CD4-positive, alpha-beta T cell (primary cell): ENCODE results near the gene ZCCHC9. TPM values are rescaled to one million over a fixed set of nuclear protein-coding genes. Genes with fewer than 3 reads are reported as not detected.

Experiments used
- ATAC-seq: fragments of 200-7000 bp; cut with Tn5 transposase; one replicate; pipeline ENCODE4 v1.10.0; 2022; ENCODE audit warnings: mild to moderate bottlenecking; ENCODE audit not compliant: poor library complexity
- CTCF ChIA-PET: fragments of 350-600 bp; sonication (Branson Sonifier 250); formaldehyde crosslinking; loops from one replicate; lab custom pipeline; 2021; ENCODE audit warnings: antibody characterized with exemption, inconsistent platforms; lab: Charles Lee
- POLR2A ChIA-PET: fragments of 350-600 bp; sonication (Branson Sonifier 250); formaldehyde crosslinking; loops from one replicate; lab custom pipeline; 2021; ENCODE audit warnings: antibody characterized with exemption, inconsistent platforms; lab: Charles Lee
- DNase-seq, 14 experiments: peaks; one replicate each; pipeline ENCODE4 v3.0.0-alpha.2; 2013 to 2020; ENCODE audit warnings: mixed read lengths in 2 of 14
- H3K27ac ChIP-seq, 2 donors: one replicate each; pipeline versions ENCODE4 v1.5.1 to v1.7.0; 2013; ENCODE audit warnings: low read length in 2 of 2, low read depth in 1 of 2, mild to moderate bottlenecking in 1 of 2
- H3K27me3 ChIP-seq, 2 experiments: 1 replicate in 1 of 2; 2 replicates in 1 of 2; pipeline versions ENCODE4 v1.6.1 to v1.7.0; 2013; ENCODE audit warnings: low read length in 2 of 2, control low read depth in 1 of 2, mild to moderate bottlenecking in 1 of 2, moderate library complexity in 1 of 2; ENCODE audit not compliant: insufficient read depth in 2 of 2, control insufficient read depth in 1 of 2
- H3K36me3 ChIP-seq: one replicate; pipeline ENCODE4 v1.6.1; 2013; ENCODE audit warnings: low read length, control low read depth; ENCODE audit not compliant: insufficient read depth
- H3K4me1 ChIP-seq: one replicate; pipeline ENCODE4 v1.6.1; 2013; ENCODE audit warnings: low read length, control low read depth; ENCODE audit not compliant: insufficient read depth
- H3K4me3 ChIP-seq: one replicate; pipeline ENCODE4 v1.5.1; 2013; ENCODE audit warnings: mild to moderate bottlenecking, low read length, moderate library complexity
- H3K9me3 ChIP-seq, 2 experiments: 1 replicate in 1 of 2; 2 replicates in 1 of 2; pipeline versions ENCODE4 v1.6.1 to v1.7.0; 2013; ENCODE audit warnings: low read length in 2 of 2, mild to moderate bottlenecking in 2 of 2, control low read depth in 1 of 2, moderate library complexity in 1 of 2; ENCODE audit not compliant: control insufficient read depth in 1 of 2, insufficient read depth in 1 of 2
- H3K27ac Mint-ChIP-seq: one replicate; pipeline ENCODE4 v1.8.0; 2020; ENCODE audit warnings: mixed read lengths
- H3K27me3 Mint-ChIP-seq: one replicate; pipeline ENCODE4 v1.8.0; 2021; ENCODE audit warnings: mixed read lengths
- H3K36me3 Mint-ChIP-seq: one replicate; pipeline ENCODE4 v1.8.0; 2021; ENCODE audit warnings: low read depth, mixed read lengths
- H3K4me1 Mint-ChIP-seq: one replicate; pipeline ENCODE4 v1.8.0; 2021; ENCODE audit warnings: low read depth, mixed read lengths
- H3K4me3 Mint-ChIP-seq: one replicate; pipeline ENCODE4 v1.8.0; 2020; ENCODE audit warnings: mild to moderate bottlenecking, mixed read lengths
- H3K9me3 Mint-ChIP-seq: one replicate; pipeline ENCODE4 v1.8.0; 2020; ENCODE audit warnings: mixed read lengths
- intact Hi-C, 2 experiments: fragments of 100-400 bp; cut with DNase I in 1 of 2; cut with micrococcal nuclease in 1 of 2; formaldehyde crosslinking; loops; one replicate each; pipeline versions ENCODE4 v1.15.1 to v1.9.0; 2023 to 2025; cut with DNase I, micrococcal nuclease
- total RNA-seq, 174 experiments: library from RNA in 2 of 174; stranded (reverse) in 2 of 174; gene quantifications; one replicate each; pipeline ENCODE4 v1.2.3 and lab custom pipeline; 2021 to 2026
- TF ChIP-seq, protein P1 (sequence below): fragments of 200-600 bp; IDR thresholded peaks from one replicate; pipeline ENCODE4 v1.8.0; 2022; ENCODE audit warnings: antibody characterized with exemption, mild to moderate bottlenecking

Gene ZCCHC9
- total RNA-seq, 2 experiments from 2014 or later, result 16.3 to 17.3 TPM

DNA sequence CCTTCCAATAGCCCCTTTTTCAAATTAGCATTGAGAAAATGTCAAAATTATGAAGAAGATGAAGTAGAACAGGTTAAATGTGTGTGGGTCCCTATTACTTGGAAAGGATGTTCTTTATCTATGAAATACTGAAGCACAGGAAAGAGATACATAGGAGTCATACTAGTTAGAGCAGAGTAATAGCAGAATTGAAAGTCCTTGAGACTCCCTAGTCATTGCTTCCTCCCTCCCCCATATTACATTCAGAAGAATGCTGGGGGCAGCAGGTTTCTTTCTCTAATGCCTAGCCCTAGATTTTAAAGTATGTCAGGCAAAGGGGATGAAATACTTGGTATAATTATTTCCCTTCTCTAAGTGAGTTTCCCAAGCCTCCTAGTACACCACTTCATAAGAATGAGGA, 4.4 kb downstream of the ZCCHC9 start:
- DNase-seq (no peak), ATAC-seq (no peak)
- Mint-ChIP-seq H3K27me3 (no peaks in the 10 kb centered on the region), H3K27ac (no peak overlapping the region), H3K9me3 (no peaks in the 10 kb centered on the region), H3K4me3 (no peak overlapping the region), H3K4me1 (peaks cover 30% of the 10 kb centered on the region), H3K36me3 (peaks cover 47% of the 10 kb centered on the region)
- peaks cover 14% of the 10 kb centered on the region for H3K4me1 ChIP-seq
- no peaks in the 10 kb centered on the region for H3K27me3 ChIP-seq
- no peak overlapping the region for H3K4me3 ChIP-seq
- intact Hi-C loops, result loop anchor here (10.0 kb wide), 5 partner anchors 549 to 1791 kb away; partner anchors contain the start of genes ATG10 (in 1 of the 2), HOMER1 (in 1 of the 2) and ZFYVE16 (in 1 of the 2)
- POLR2A ChIA-PET, result no interaction called here
- H3K27ac ChIP-seq, result no peak overlapping the region
- H3K36me3 ChIP-seq, result peaks cover 24% of the 10 kb centered on the region
- CTCF ChIA-PET, result no interaction called here
- H3K9me3 ChIP-seq, result no peaks in the 10 kb centered on the region
- TF ChIP-seq, protein P1, sequence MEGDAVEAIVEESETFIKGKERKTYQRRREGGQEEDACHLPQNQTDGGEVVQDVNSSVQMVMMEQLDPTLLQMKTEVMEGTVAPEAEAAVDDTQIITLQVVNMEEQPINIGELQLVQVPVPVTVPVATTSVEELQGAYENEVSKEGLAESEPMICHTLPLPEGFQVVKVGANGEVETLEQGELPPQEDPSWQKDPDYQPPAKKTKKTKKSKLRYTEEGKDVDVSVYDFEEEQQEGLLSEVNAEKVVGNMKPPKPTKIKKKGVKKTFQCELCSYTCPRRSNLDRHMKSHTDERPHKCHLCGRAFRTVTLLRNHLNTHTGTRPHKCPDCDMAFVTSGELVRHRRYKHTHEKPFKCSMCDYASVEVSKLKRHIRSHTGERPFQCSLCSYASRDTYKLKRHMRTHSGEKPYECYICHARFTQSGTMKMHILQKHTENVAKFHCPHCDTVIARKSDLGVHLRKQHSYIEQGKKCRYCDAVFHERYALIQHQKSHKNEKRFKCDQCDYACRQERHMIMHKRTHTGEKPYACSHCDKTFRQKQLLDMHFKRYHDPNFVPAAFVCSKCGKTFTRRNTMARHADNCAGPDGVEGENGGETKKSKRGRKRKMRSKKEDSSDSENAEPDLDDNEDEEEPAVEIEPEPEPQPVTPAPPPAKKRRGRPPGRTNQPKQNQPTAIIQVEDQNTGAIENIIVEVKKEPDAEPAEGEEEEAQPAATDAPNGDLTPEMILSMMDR, result no peak

DNA sequence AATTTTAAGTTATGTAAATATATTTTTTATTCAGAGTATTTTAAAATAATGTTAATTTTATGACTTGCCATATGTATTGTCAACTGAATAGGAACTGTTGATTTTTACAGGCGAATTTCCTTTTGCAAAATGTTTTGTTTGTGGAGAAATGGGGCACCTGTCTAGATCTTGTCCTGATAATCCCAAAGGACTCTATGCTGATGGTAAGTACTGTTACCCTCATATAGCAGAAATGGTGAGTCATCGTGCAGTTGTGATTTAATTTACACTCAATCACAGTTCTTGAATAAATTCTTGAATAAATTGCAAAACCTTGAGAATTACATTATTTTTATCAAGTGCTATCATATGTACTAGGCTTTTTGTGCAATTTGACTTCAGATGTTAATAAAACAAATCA, 7.4 kb downstream of the ZCCHC9 start:
- Histone ChIP-seq H3K9me3 (no peaks in the 10 kb centered on the region), H3K36me3 (peaks cover 47% of the 10 kb centered on the region), H3K4me1 (no peaks in the 10 kb centered on the region), H3K27me3 (no peaks in the 10 kb centered on the region), H3K27ac (no peak overlapping the region), H3K4me3 (no peak overlapping the region)
- TF ChIP-seq, protein P1, result no peak
- ATAC-seq, result no peak
- no peak overlapping the region for H3K27ac Mint-ChIP-seq
- H3K27me3 Mint-ChIP-seq, result no peaks in the 10 kb centered on the region
- H3K4me1 Mint-ChIP-seq, result peaks cover 10% of the 10 kb centered on the region
- H3K36me3 Mint-ChIP-seq, result peaks cover 69% of the 10 kb centered on the region
- intact Hi-C loops, result loop anchor here (10.0 kb wide), 5 partner anchors 546 to 1794 kb away; partner anchors contain the start of genes ATG10 (in 1 of the 2), HOMER1 (in 1 of the 2) and ZFYVE16 (in 1 of the 2)
- H3K4me3 Mint-ChIP-seq, result no peak overlapping the region
- ChIA-PET POLR2A (no interaction called here), CTCF (interaction anchor here (1.4 to 1.9 kb wide), 2 partner anchors 8 to 10 kb away, joined by 4 read pairs; partner anchors contain the start of gene ZCCHC9)
- DNase-seq, result no peak
- no peaks in the 10 kb centered on the region for H3K9me3 Mint-ChIP-seq

GRCh38 chr5:81310402-81311063, 9.1 kb downstream of the ZCCHC9 start:
- ChIA-PET POLR2A (no interaction called here), CTCF (interaction anchor here (1.9 kb wide), 1 partner anchor 9 kb away, joined by 4 read pairs; the partner anchor contains the start of gene ZCCHC9)
- H3K4me3 Mint-ChIP-seq, result no peak overlapping the region
- ATAC-seq (no peak), DNase-seq (no peak)
- intact Hi-C loops, result no loop called here
- Histone ChIP-seq H3K36me3 (peaks cover 41% of the 10 kb centered on the region), H3K9me3 (no peaks in the 10 kb centered on the region), H3K4me3 (no peak overlapping the region), H3K27me3 (no peaks in the 10 kb centered on the region), H3K4me1 (no peaks in the 10 kb centered on the region), H3K27ac (no peak overlapping the region)
- peaks cover 4% of the 10 kb centered on the region for H3K4me1 Mint-ChIP-seq
- peaks cover 73% of the 10 kb centered on the region for H3K36me3 Mint-ChIP-seq
- no peaks in the 10 kb centered on the region for H3K9me3 Mint-ChIP-seq
- TF ChIP-seq, protein P1, result no peak
- H3K27me3 Mint-ChIP-seq, result no peaks in the 10 kb centered on the region
- no peak overlapping the region for H3K27ac Mint-ChIP-seq
